Glomerular visceral epithelial cell (primary cell): ENCODE results near the gene ITGB6.
"Not testable (repeated sequence)": the region's sequence is repeated elsewhere in the genome, so short reads cannot be mapped to it uniquely, and the experiment has no call there.

Experiments used
- DNase-seq: peaks from one replicate; pipeline ENCODE4 v3.0.0-alpha.2; 2016; ENCODE audit errors: extremely low spot score

The ITGB6 gene

DNA sequence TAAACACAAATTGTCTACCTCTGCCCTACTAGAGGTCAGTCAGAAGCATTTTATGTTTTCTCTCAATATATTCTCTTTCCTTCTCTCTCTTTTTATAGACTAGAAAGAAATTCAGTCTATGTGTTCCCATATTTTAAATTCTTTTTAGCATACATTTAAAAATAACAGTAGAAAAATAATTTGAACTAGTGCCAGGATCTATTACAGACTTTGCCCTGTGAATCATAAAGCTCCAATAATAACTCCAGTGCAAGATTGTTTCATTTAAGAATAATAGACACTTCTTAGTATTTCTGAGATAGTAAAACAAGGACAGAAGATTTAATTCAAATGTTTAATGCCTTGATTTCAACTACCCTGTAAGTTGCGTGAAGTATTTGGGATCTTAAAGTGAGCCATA lies 60.1 kb downstream of the ITGB6 start:
- DNase-seq = no peak

DNA sequence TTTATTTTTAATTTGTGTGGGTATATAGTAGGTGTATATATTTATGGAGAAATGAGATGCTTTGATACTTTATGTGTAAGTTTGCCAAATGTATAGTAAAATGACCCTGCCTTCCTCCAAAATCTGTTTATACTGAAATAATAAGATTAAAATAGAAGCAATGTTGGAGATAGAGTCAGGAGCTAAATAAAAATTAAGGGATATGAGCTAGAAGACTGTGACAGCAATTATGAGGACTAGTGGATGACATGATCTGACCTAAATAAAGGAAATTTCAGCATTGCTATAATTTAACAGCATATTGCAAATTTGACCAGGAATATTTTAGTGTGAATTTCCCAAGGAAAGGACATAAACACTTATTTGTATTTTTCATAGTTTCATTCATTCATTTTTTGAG lies 60.7 kb downstream of the ITGB6 start:
- no peak for DNase-seq

DNA sequence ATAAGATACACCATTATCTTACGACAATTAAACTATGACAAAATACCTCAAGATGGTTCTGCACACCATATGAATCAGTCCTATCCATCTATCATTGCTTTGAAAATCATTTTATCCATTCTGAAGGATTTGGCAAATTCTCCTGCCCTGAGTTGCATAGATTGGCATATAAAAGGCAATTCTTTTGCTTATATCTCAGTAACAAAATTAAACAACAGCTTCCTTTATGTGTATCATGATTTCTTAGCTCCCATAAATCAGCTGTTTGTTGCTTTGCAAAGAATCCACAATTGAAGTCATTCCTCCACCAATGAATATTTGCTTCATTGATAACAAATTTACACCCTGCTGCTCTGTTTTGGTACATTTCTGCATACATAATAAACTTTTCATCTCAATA lies 61.7 kb downstream of the ITGB6 start:
- DNase-seq = no peak

DNA sequence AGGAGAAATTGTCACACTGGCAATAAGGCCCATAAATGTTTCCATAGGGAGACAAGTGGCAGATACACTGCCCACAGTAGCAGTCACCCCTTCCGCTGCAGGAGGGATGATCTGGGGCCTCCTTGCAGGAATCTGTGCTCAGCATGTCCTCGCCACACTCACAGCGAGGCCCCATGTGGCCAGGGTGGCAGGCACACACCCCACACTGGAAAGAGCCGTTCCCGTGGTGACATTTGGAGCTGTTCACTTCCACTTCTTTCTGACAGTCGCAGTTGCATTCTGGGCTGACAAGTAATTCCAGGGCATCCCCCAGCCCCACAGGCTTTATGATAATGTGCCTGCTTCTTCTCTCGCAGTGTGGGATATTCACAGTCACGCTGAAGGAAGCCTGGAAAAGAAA lies 62.6 kb downstream of the ITGB6 start:
- no peak for DNase-seq

DNA sequence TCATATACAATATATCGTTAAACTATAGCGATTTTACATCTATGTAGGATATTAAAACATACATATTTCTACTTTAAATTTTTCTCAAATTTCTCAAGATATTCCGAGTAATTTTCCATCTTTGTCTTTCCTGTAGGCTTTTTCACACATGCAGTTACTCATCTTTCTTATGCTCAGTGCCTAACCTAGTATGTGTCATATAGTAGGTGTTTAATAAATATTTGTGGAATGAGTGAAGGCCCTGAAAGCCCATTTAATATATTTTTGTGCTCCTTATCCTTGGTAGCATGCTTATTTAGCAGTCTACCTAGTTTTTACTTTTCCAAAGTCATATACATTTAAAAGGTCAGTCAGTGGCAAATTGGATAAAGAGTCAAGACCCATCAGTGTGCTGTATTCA lies 67.3 kb downstream of the ITGB6 start:
- no peak for DNase-seq

DNA sequence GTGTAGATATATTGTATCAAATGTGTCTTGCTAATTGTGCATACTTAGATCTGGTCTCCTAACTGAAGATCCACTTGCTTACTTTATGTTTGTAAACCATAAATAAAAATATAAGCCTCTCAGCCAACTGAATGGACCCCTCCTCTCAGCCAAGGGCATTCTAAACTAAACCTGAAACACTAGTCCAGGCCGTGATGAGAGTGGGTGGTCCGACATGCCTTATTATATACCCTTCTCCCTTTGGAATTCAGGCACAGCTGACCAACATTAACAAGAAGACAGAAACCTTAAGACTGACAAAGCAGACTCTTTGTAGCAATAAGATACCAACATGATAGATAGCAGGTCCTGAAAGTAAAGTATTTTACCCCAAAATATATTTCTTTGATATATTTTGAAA lies 73.3 kb downstream of the ITGB6 start:
- DNase-seq = no peak

DNA sequence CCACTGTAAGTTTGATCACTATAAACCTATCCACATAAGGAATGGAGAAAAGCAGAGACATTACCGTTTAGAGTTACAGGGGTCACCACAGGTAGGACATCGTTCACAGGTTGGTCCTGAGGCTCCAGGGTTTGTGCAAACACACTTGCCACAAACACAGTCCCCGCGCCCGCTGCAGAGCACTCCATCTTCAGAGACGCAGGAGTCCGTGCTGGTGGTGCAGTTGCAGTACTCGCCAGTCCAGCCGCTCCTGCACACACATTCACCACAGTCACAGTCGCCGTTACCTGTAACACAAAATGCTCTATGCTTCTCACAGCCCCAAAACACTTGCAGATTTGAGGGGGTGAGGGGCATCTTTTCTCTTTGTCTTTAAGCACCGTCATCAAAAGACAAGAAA lies 73.8 kb downstream of the ITGB6 start:
- DNase-seq = no peak

DNA sequence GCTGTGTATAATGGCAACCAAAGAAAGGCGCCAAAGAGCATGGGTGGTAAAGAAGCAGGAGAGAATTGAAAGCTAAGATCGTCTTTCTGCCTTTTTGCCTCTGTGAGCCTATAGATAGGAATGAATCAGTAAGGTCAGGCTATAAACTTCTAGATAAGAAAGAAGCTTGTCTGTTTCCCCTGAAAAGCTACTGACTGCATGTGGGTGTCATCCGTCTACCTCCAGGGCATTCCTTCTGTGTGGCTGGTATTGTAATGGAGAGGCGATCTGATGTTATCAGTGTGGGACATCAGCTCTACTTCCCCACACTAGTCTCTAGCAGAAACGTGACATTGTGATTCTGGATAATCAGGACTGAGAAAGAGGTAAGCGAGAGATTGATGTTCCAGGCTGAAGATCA lies 74.2 kb downstream of the ITGB6 start:
- DNase-seq = no peak

DNA sequence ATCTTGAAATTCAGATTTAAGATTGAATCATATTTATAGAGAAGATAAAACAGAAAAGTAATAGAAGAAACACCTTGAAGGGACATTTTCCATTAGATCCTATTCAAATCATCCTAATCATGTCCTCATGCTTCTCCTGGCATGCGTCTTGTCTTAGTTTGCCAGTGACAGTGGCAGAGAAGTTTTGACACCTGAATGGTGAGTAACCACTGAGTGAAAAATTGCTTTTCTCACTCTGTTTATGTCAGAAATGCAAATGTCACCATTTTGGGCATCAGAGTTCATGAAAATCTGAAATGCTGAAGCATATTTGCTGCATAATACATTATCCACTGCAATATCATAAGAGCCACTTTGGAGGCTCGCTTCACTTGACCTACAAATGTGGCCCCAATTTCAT lies 74.7 kb downstream of the ITGB6 start:
- no peak for DNase-seq

DNA sequence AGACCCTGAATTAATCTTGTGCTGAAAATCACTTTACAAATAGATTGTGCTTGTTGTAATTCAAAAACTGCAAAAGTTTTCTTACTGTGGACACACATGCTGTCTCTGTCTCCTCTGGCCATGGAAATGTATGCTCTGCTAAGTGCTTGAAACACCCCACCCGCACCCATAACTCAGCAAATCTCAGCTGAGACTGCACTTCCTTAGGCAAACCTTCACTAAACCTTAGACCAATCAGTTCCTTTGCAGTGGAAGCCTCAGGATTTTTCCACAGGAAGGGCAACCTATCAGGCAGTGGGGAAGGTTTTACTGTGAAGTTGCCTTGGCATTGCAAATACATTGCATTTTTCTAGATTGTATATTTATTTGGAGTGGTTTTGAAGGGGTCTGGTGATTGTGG lies 75.5 kb downstream of the ITGB6 start:
- DNase-seq = no peak

DNA sequence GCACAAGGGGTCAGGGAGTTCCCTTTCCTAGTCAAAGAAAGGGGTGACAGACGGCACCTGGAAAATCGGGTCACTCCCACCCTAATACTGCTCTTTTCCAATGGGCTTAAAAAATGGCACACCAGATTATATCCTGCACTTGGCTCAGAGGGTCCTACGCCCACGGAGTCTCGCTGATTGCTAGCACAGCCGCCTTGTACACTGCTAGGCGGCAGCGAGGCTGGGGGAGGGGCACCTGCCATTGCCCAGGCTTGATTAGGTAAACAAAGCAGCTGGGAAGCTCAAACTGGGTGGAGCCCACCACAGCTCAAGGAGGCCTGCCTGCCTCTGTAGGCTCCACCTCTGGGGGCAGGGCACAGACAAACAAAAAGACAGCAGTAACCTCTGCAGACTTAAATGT lies 85.4 kb downstream of the ITGB6 start:
- DNase-seq = not testable (repeated sequence)

DNA sequence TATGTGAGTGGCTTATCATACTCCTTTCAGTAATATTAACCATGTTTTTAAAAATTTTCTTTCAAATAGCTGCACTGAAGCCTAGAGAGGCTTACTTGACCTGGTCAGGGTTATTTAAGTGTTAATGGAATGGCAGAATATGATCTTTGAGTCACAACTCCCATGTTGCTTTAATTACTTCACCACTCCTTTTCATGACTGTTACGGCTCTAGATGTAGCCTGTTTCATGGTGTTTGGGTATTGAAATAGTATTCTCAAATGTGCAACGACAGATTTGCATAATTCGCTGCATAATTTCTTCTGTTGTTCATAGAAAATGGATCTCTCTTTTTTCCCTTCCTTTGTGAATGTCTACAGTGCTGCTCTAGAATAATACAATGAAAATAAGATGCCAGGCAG lies 86.1 kb downstream of the ITGB6 start:
- DNase-seq = no peak

DNA sequence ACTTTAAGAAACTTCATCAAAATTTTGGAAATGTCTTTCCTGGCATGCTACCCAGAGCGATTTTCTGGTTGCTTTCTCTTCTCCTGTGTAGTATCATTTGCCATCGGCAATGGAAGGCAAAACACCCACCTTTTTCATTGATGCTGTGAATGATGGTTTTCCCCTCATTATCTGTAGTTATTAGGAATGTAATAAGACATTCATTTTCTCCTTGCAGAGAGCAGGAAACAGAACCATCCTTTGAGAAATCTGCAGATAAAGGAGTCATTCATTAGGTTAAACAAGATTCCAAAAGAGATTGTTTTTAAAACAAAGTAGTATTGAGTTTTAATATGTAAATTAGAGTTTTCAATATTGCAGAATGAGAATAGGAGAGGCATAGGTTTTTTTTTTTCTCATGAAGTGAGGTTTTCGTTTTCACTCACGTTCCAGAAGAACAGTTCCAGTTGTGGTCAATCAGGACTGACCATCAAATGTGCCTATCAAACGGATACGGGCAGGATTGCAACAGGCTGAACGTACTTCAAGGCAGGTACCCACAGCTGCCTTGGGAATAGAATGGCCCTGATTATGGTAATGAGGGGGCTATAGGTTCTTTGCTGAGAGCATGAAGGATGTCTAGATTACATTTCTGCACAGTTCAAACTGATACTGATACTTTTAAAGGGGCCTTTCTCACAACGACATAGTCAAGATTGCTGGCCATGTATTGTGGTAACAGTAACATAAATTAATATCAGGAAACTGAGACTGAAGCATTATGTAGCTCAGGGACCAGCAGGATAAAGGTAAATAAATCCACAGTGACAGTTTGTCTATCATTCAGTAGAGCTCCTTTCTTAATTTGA lies 87.9 kb downstream of the ITGB6 start:
- DNase-seq = no peak

DNA sequence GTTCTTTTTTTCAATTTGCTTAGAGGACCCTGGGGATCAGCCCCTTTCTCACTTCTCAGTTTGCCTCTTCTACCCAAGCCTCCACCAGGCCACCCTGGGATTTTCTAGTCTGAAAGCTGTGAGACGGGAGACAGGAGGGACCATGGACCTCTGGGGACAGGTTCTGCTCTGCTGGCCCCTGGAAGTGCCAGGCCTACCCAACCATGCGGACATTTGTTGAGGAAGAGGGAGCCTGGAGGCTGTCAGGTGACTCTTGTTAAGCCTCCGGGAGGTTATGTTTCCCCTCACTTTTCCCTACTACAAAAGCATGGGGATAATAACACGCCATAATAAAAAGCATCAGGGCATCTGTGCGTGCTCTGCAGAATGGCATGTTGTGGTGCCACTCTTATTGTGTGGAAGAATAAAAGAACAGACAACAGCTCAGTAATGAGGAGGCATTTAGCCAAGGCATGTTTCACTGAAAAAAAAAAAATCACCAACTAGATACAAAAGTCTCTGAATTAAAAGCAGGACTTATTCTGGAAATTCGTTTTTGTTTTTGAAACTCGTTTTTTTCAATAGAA lies 89.3 kb downstream of the ITGB6 start:
- no peak for DNase-seq

DNA sequence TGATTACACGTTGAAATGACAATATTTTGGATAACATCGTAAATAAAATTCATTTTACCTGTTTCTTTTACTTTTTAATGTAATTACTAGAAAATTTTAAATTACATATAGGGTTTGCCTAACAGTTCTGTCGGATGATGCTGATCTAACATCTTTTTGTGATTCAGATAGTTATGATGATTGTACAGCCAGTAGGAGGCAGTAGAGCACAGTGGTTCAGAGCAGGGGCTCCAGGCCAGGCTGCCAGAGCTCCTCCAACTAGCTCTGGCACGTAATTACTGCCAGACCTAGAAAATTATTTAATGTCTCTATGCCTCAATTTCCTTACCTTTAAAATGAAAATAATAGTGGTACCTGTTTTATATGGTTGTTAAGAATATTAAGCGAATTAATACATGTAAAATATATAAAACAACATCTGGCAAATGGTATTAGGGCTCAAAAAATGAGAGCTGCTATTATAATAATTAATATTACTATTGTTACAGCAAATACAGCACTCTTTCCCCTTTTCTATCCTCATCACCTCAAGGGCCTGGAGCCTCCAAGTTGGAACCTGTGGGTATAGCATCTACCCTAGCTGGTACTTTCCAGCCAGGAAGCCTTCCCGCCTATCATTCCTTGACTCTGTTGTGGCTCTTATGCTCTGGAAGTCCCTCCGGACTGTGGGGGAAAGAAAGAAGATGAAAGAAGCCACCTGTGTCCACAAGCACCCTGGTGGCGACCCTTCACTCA lies 90.0 kb downstream of the ITGB6 start:
- DNase-seq = peak; percentile 84

DNA sequence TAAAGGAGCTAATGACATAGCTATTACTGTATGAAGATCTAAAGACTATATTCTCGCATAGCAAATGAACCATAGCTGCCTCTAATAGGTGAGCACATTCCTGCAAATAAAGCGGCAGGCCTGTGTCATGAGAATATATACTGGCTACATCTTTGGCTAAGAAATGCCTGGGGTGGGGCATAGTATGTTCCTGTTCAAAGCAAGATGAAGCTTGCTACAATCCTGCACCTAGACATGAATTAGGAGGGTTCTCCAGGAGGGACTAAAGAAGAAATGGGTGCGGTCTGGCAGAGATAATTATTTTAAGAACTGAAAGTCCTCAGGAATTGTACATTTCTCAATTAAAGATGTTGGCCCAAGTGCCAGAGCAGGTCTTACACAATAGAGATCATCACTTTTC lies 90.8 kb downstream of the ITGB6 start:
- no peak for DNase-seq

DNA sequence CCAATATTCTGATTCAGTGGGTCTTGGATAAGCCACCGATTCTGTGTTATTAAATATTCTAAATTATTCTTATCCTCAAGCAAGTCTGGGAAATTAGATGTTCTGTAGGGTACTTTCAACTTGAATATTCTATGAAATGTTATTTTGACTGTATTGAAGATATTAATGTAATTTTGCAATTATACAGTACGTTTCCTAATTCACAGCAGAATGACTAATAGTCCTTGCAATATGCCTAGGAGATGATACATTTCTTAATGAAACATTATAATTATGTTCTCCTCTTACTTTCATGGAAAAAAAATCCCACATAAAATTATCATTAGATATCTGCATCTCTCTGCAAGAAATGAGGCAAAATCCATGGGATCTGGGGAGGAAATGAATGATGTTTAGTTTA lies 91.4 kb downstream of the ITGB6 start:
- no peak for DNase-seq

DNA sequence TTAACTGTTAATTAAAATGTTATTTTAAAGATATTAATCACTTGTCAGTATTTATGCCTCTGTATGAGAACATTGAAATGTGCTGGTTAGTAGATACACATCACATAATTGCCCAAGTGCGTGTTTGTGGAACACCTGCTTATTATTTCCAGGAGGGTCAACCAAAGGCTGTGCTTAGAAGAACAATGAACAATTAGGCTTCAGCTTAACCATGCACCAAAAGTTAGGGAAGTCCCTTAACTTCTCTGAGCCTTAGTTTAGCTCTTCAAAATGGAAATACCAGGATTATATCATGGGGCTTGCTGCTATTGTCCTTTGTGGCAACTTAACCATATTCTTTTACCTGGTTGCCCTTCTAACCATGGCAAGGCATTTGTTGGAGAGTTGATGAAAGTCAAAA lies 94.7 kb downstream of the ITGB6 start:
- no peak for DNase-seq

DNA sequence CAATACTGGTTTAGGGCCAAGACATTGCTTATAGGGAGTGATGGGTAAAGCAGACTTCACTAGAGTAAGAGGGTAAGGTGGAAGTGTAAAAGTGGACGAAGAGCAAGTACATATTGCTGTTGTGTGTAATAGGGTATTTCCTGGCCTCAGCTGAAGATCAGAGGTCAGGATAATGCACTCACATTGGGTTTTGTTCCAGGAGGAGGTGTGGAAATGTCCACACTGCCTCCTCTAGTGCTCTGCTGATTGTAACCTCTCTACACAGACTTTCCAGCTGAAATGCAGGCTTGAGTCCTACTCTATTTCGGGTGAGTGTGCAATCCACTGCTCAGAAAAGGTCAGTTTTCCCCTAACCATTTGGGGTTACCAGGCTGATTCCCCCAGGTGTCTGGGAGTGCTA lies 96.0 kb downstream of the ITGB6 start:
- no peak for DNase-seq

DNA sequence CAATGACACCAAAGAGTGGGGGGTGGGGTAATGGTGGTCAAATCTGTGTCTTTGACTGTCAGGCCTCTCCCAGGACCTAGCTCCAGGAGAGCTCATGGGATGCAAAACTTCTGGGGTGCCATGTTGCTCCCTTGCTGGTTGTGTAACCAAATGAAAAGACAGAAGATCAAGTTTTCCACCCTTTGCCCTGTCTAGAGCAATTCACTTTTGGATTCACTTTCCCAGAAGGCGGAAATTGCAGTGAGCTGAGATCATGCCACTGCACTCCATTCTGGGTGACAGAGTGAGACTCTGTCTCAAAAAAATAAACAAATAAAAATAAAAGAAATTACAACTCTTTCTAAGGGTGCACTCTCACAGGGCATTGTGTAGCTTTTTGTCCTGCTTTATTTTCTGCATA lies 102.7 kb downstream of the ITGB6 start:
- no peak for DNase-seq

DNA sequence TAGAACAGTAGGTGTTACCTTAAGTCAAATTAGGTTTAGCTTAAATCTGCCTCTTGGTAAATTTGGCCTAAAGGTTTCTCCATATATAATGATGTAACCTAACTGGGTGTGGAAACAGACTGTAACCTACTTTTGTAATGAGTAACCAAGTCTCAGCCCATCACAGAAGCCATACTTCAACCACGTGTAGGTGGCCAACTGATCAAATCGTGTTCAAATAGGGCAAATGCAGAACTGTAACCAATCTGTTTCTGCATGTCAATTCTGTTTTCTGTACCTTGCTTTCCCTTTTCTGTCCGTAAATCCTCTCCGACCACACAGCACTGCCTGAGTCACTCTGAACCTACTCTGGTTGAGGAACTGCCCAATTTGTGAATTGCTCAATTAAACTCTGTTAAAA lies 103.7 kb downstream of the ITGB6 start:
- no peak for DNase-seq

DNA sequence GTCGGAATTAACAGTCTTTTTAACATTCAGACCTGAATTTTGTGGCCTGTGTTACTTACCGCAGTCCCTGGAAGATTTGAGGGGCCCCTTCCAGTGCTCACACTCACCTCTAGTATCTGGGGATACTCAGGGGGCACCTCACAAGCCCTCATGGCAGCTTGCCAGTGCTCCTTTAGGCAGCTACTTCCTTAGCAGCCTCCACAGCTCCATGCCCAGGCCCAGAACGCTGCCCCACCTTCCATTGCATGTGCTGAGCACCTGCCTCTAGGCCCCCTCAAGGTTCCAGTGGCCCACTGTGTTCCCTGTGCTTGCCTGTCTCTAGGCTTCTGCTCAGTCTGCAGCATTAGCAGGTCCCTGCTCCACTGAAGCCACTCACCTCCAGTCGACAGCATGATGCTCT lies 107.6 kb downstream of the ITGB6 start:
- DNase-seq = no peak

DNA sequence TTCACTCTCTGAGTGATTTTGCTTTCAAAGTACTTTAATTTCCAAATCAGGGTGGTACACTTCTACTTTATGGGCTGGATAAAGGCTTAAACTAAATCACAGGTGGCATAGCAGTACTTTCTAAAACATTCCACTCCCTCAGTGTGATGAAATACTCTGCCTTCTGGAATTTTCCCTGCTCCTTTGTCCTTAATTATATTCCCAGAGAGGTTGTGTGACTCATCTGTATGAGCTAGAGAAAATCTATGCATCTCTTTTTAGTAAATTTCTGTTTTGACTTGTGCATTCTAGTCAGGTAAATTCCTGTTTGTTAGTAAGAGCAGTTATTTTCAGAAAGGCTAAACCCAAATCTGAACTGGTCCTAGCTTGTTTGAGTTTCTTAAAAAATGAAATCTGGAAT lies 108.7 kb downstream of the ITGB6 start:
- DNase-seq = peak; percentile 21
